T-cell (primary cell): ENCODE measurements around the gene OSBPL10. TPM values are rescaled to one million over a fixed set of nuclear protein-coding genes. Genes with fewer than 3 reads are reported as not detected.

Experiments used
- ATAC-seq, 4 experiments: fragments of 200-7000 bp in 3 of 4; fragments of 150-1000 bp in 1 of 4; cut with Tn5 transposase; replicated peaks in 1 of 4; 1 replicate in 3 of 4; 2 replicates in 1 of 4; pipeline ENCODE4 v1.10.0; 2021; ENCODE audit warnings: moderate library complexity in 3 of 4, mild to moderate bottlenecking in 2 of 4, moderate number of reproducible peaks in 1 of 4
- CTCF ChIA-PET, 2 donors: fragments of 300-600 bp; sonication (Branson Sonifier 250); formaldehyde crosslinking; loops; one replicate each; lab custom pipeline; 2022; ENCODE audit warnings: antibody characterized with exemption in 2 of 2; lab: Charles Lee
- POLR2A ChIA-PET, 2 donors: fragments of 300-600 bp; sonication (Branson Sonifier 250); formaldehyde crosslinking; loops; one replicate each; lab custom pipeline; 2022; ENCODE audit warnings: antibody characterized with exemption in 2 of 2; lab: Charles Lee
- DNase-seq, 35 experiments: peaks; one replicate each; pipeline versions ENCODE4 v3.0.0 to v3.0.0-alpha.2; 2013 to 2023
- H3K27ac ChIP-seq: one replicate; pipeline ENCODE4 v1.5.1; 2013; ENCODE audit warnings: low read length
- H3K27me3 ChIP-seq, 2 experiments: replicated peaks in 1 of 2; 1 replicate in 1 of 2; 2 replicates in 1 of 2; pipeline versions ENCODE4 v1.6.1 to v1.7.0; 2013; ENCODE audit warnings: low read length in 1 of 2, mixed read lengths in 1 of 2; ENCODE audit not compliant: control insufficient read depth in 2 of 2, insufficient read depth in 2 of 2; ENCODE audit errors: extremely low read depth in 1 of 2
- H3K36me3 ChIP-seq, 2 donors: 1 replicate in 1 of 2; 2 replicates in 1 of 2; pipeline versions ENCODE4 v1.6.1 to v1.7.0; 2013; ENCODE audit warnings: low read length in 1 of 2; ENCODE audit not compliant: control insufficient read depth in 2 of 2, insufficient read depth in 1 of 2; ENCODE audit errors: extremely low read depth in 1 of 2
- H3K4me1 ChIP-seq, 2 experiments: 1 replicate in 1 of 2; 2 replicates in 1 of 2; pipeline versions ENCODE4 v1.6.1 to v1.7.0; 2013; ENCODE audit warnings: low read length in 2 of 2, mixed read lengths in 1 of 2; ENCODE audit not compliant: insufficient read depth in 2 of 2, control insufficient read depth in 1 of 2; ENCODE audit errors: extremely low read depth in 1 of 2
- H3K4me3 ChIP-seq, 2 donors: 1 replicate in 1 of 2; 2 replicates in 1 of 2; pipeline versions ENCODE4 v1.5.1 to v1.7.0; 2013; ENCODE audit warnings: mild to moderate bottlenecking in 2 of 2, low read length in 1 of 2, moderate library complexity in 1 of 2; ENCODE audit not compliant: control insufficient read depth in 1 of 2; ENCODE audit errors: extremely low read depth in 1 of 2
- H3K9me3 ChIP-seq: 2 replicates; pipeline ENCODE4 v1.7.0; 2013
- H3K27ac Mint-ChIP-seq, 2 donors: one replicate each; pipeline ENCODE4 v1.8.0; 2020 to 2021; ENCODE audit warnings: mild to moderate bottlenecking in 2 of 2, mixed read lengths in 2 of 2
- H3K27me3 Mint-ChIP-seq, 2 donors: one replicate each; pipeline ENCODE4 v1.8.0; 2021 to 2022; ENCODE audit warnings: mixed read lengths in 2 of 2
- H3K36me3 Mint-ChIP-seq: one replicate; pipeline ENCODE4 v1.8.0; 2021; ENCODE audit warnings: mixed read lengths
- H3K4me1 Mint-ChIP-seq, 3 donors: one replicate each; pipeline ENCODE4 v1.8.0; 2020 to 2022; ENCODE audit warnings: mixed read lengths in 3 of 3, mild to moderate bottlenecking in 1 of 3
- H3K4me3 Mint-ChIP-seq, 3 donors: one replicate each; pipeline ENCODE4 v1.8.0; 2020 to 2022; ENCODE audit warnings: mild to moderate bottlenecking in 3 of 3, mixed read lengths in 3 of 3, moderate library complexity in 3 of 3
- H3K9me3 Mint-ChIP-seq, 3 donors: one replicate each; pipeline ENCODE4 v1.8.0; 2020 to 2022; ENCODE audit warnings: mixed read lengths in 3 of 3
- WGBS: methylation state at CpG from one replicate; pipeline ENCODE4 v1.1.5; 2013; ENCODE audit warnings: missing lambda C conversion rate; ENCODE audit not compliant: insufficient coverage; 5-methylcytosine and 5-hydroxymethylcytosine counted together
- total RNA-seq, 35 experiments: library from RNA in 6 of 35; stranded (reverse) in 6 of 35; fragments of 120-200 nt in 1 of 35; gene quantifications; one replicate each; pipeline versions ENCODE4 v1.2.1 to v1.2.4 and lab custom pipeline; 2013 to 2026

The OSBPL10 gene
- total RNA-seq, 5 donors from 2014 or later (not counting 1 experiment from before 2014, with no cell fraction given): 0.77 to 10.4 (median 2.1) TPM

- Mint-ChIP-seq H3K27ac (no peak overlapping the region), H3K9me3 (no peaks in the 10 kb centered on the region), H3K36me3 (no peaks in the 10 kb centered on the region), H3K4me1 (no peaks in the 10 kb centered on the region), H3K27me3 (peaks cover 0 to 10% of the 10 kb centered on the region in 2 donors), H3K4me3 (no peak overlapping the region)
- H3K27me3 ChIP-seq: peaks cover 0 to 11% of the 10 kb centered on the region in 2 experiments
- 76% methylated on average over 6 of the region's 6 CpGs for WGBS
- H3K4me3 ChIP-seq: no peak overlapping the region
- ChIA-PET CTCF (no interaction called here), POLR2A (no interaction called here)
- ATAC-seq (no peak), DNase-seq (no peak)
- H3K27ac ChIP-seq: no peak overlapping the region
- H3K9me3 ChIP-seq: no peaks in the 10 kb centered on the region
- H3K36me3 ChIP-seq: no peaks in the 10 kb centered on the region
- H3K4me1 ChIP-seq: no peaks in the 10 kb centered on the region
These were observed 255.5 kb downstream of the OSBPL10 start for GRCh38 chr3:31725568-31725967.

- WGBS: 43% methylated on average over 1 of the region's 4 CpGs
- Mint-ChIP-seq H3K27me3 (peaks cover 0 to 10% of the 10 kb centered on the region in 2 donors), H3K9me3 (no peaks in the 10 kb centered on the region), H3K36me3 (no peaks in the 10 kb centered on the region), H3K27ac (no peak overlapping the region), H3K4me3 (no peak overlapping the region), H3K4me1 (no peaks in the 10 kb centered on the region)
- Histone ChIP-seq H3K27me3 (peaks cover 0 to 6% of the 10 kb centered on the region in 2 experiments), H3K36me3 (no peaks in the 10 kb centered on the region), H3K27ac (no peak overlapping the region), H3K9me3 (no peaks in the 10 kb centered on the region), H3K4me1 (no peaks in the 10 kb centered on the region), H3K4me3 (no peak overlapping the region)
- DNase-seq: peak in 1 of 35 experiments; percentile 2
- POLR2A ChIA-PET: no interaction called here
- CTCF ChIA-PET: no interaction called here
- no peak for ATAC-seq
These were observed 256.4 kb downstream of the OSBPL10 start for GRCh38 chr3:31724651-31725050.

GRCh38 chr3:31724116-31724515, 256.9 kb downstream of the OSBPL10 start:
- POLR2A ChIA-PET: interaction anchor here in 1 of 2 donors (0.5 to 0.6 kb wide), 2 partner anchors 56 to 143 kb away, joined by 3 read pairs; no protein-coding TSS in a partner anchor
- DNase-seq (no peak), ATAC-seq (no peak)
- CTCF ChIA-PET: no interaction called here
- H3K4me1 ChIP-seq: no peaks in the 10 kb centered on the region
- no peak overlapping the region for H3K4me3 ChIP-seq
- no peaks in the 10 kb centered on the region for H3K4me1 Mint-ChIP-seq
- no peaks in the 10 kb centered on the region for H3K36me3 Mint-ChIP-seq
- no peaks in the 10 kb centered on the region for H3K9me3 ChIP-seq
- H3K27me3 Mint-ChIP-seq: peaks cover 0 to 10% of the 10 kb centered on the region in 2 donors
- H3K27ac ChIP-seq: no peak overlapping the region
- H3K36me3 ChIP-seq: no peaks in the 10 kb centered on the region
- WGBS: no CpG with 5 or more reads among the region's 6 CpGs
- H3K27ac Mint-ChIP-seq: no peak overlapping the region
- H3K27me3 ChIP-seq: peaks cover 0 to 3% of the 10 kb centered on the region in 2 experiments
- no peaks in the 10 kb centered on the region for H3K9me3 Mint-ChIP-seq
- H3K4me3 Mint-ChIP-seq: no peak overlapping the region

- Mint-ChIP-seq H3K36me3 (no peaks in the 10 kb centered on the region), H3K4me1 (no peaks in the 10 kb centered on the region), H3K27ac (no peak overlapping the region), H3K27me3 (peaks cover 0 to 10% of the 10 kb centered on the region in 2 donors), H3K9me3 (no peaks in the 10 kb centered on the region), H3K4me3 (no peak overlapping the region)
- Histone ChIP-seq H3K9me3 (no peaks in the 10 kb centered on the region), H3K4me3 (no peak overlapping the region), H3K36me3 (no peaks in the 10 kb centered on the region), H3K27ac (no peak overlapping the region), H3K4me1 (no peaks in the 10 kb centered on the region), H3K27me3 (peaks cover 0 to 3% of the 10 kb centered on the region in 2 experiments)
- WGBS: no CpG with 5 or more reads among the region's 5 CpGs
- ChIA-PET CTCF (no interaction called here), POLR2A (interaction anchor here in 1 of 2 donors (0.5 to 0.6 kb wide), 2 partner anchors 57 to 144 kb away, joined by 3 read pairs; no protein-coding TSS in a partner anchor)
- DNase-seq: no peak
- no peak for ATAC-seq
These were observed 257.4 kb downstream of the OSBPL10 start for GRCh38 chr3:31723701-31724100.

GRCh38 chr3:31721676-31722075, 259.4 kb downstream of the OSBPL10 start:
- Histone ChIP-seq H3K4me1 (no peaks in the 10 kb centered on the region), H3K4me3 (no peak overlapping the region), H3K36me3 (no peaks in the 10 kb centered on the region), H3K9me3 (no peaks in the 10 kb centered on the region), H3K27ac (no peak overlapping the region), H3K27me3 (peaks cover 0 to 3% of the 10 kb centered on the region in 2 experiments)
- no peak for DNase-seq
- Mint-ChIP-seq H3K4me1 (no peaks in the 10 kb centered on the region), H3K9me3 (no peaks in the 10 kb centered on the region), H3K4me3 (no peak overlapping the region), H3K36me3 (no peaks in the 10 kb centered on the region), H3K27ac (no peak overlapping the region), H3K27me3 (peaks cover 6 to 10% of the 10 kb centered on the region in 2 donors)
- 100% methylated on average over 1 of the region's 3 CpGs for WGBS
- ChIA-PET CTCF (interaction anchor here in 1 of 2 donors (0.6 kb wide), 1 partner anchor 20 kb away, joined by 3 read pairs; no protein-coding TSS in a partner anchor), POLR2A (no interaction called here)
- no peak for ATAC-seq

GRCh38 chr3:31714495-31715280, 266.4 kb downstream of the OSBPL10 start:
- no peaks in the 10 kb centered on the region for H3K36me3 Mint-ChIP-seq
- H3K4me1 ChIP-seq: no peaks in the 10 kb centered on the region

More at GRCh38 chr3:31714495-31715280, 266.4 kb downstream of the OSBPL10 start:
- ATAC-seq (no peak), DNase-seq (no peak)
- H3K9me3 ChIP-seq: no peaks in the 10 kb centered on the region
- no peaks in the 10 kb centered on the region for H3K4me1 Mint-ChIP-seq
- peaks cover 0 to 9% of the 10 kb centered on the region in 2 experiments for H3K27me3 ChIP-seq
- H3K27me3 Mint-ChIP-seq: peaks cover 5 to 6% of the 10 kb centered on the region in 2 donors
- ChIA-PET POLR2A (no interaction called here), CTCF (interaction anchor here in 1 of 2 donors (0.8 kb wide), 1 partner anchor 1179 kb away, joined by 3 read pairs; no protein-coding TSS in a partner anchor)
- H3K4me3 Mint-ChIP-seq: no peak overlapping the region
- no peaks in the 10 kb centered on the region for H3K36me3 ChIP-seq
- no peak overlapping the region for H3K27ac ChIP-seq
- no peaks in the 10 kb centered on the region for H3K9me3 Mint-ChIP-seq
- WGBS: 64% methylated on average over 11 of the region's 11 CpGs
- H3K4me3 ChIP-seq: no peak overlapping the region
- no peak overlapping the region for H3K27ac Mint-ChIP-seq
